BLaER1 treated with 17β-estradiol and CSF1 and Interleukin-3, amounts not matched to agents 10 nM and 100 nM (cell line): ENCODE data around the gene ANKRD6.
A peak's percentile ranks its signal among the peaks of the same experiment; 100 is the strongest.

ENCODE experiments used
- H3K27ac ChIP-seq, 11 experiments: shearing (Covaris generic); formaldehyde crosslinking; 2 replicates each; pipeline ENCODE4 v1.8.1; 2022
- H3K27me3 ChIP-seq, 11 experiments: shearing (Covaris generic); formaldehyde crosslinking; 2 replicates each; pipeline ENCODE4 v1.8.1; 2022
- H3K36me3 ChIP-seq, 11 experiments: shearing (Covaris generic); formaldehyde crosslinking; 2 replicates each; pipeline ENCODE4 v1.8.1; 2022
- H3K4me1 ChIP-seq, 10 experiments: shearing (Covaris generic); formaldehyde crosslinking; 2 replicates each; pipeline ENCODE4 v1.8.1; 2022
- H3K4me2 ChIP-seq, 11 experiments: shearing (Covaris generic); formaldehyde crosslinking; 2 replicates each; pipeline ENCODE4 v1.8.1; 2022
- H3K4me3 ChIP-seq, 10 experiments: shearing (Covaris generic); formaldehyde crosslinking; 2 replicates each; pipeline ENCODE4 v1.8.1; 2022
- H3K9ac ChIP-seq, 11 experiments: shearing (Covaris generic); formaldehyde crosslinking; 2 replicates each; pipeline ENCODE4 v1.8.1; 2022
- H3K9me3 ChIP-seq, 11 experiments: shearing (Covaris generic); formaldehyde crosslinking; replicated peaks in 1 of 11; 2 replicates each; pipeline ENCODE4 v1.8.1; 2022
- H4K20me1 ChIP-seq, 11 experiments: shearing (Covaris generic); formaldehyde crosslinking; 2 replicates each; pipeline ENCODE4 v1.8.1; 2022
- Cebpa-rat ChIP-seq, 11 experiments: shearing (Covaris generic); IDR thresholded peaks; 2 replicates each; pipeline ENCODE4 v1.8.1; 2022

Gene ANKRD6

DNA sequence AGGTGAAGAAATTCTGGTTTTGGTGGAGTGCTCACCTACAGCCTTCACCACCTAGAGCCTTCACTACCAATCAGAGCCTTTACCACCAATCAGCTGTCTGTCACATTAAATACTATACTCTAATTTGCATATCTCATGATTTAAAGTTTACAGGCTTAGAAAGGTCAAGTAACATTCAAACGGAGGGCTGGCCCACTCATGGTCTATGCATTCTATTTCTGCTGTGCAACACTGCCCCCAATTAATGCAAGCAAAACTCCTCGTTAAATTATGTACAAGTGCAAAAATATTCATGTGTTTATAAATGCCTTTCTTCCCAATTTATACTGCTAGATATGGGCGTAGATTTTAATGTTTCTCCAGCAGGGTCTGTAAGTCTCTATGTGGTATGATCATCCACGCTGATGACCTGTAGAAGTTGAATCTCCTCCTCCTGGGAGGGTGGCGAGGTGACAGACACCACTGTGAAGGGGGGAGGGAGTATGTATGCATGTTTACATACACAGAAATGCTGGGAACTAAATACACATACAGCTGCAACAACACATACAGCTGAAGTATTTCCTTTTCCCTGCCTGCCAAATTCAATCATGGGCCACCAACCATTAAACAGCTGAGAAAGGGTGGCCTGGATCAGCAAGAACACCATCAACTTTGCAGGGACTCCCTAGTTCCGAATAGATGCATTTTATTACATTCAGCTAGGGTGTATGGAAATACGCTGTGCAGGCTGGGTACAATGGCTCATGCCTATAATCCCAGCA lies 34.0 kb upstream of the ANKRD6 start:
- Histone ChIP-seq H3K4me3 (no peak overlapping the region), H4K20me1 (peaks cover 0 to 73% (median 0%) of the 10 kb centered on the region in 11 experiments; a peak in 4 of 22 replicates), H3K9ac (no peak overlapping the region), H3K27ac (no peak overlapping the region), H3K36me3 (peaks cover 0 to 4% (median 0%) of the 10 kb centered on the region in 11 experiments; a peak in 1 of 22 replicates), H3K27me3 (no peaks in the 10 kb centered on the region), H3K9me3 (peaks cover 0 to 5% (median 0%) of the 10 kb centered on the region in 11 experiments; a peak in 9 of 22 replicates), H3K4me1 (peaks cover 9 to 38% (median 26%) of the 10 kb centered on the region in 10 experiments; a peak in 19 of 20 replicates), H3K4me2 (no peak overlapping the region)
- TF ChIP-seq Cebpa-rat (IDR thresholded peaks at IDR 0.05): no peak

- H3K9ac ChIP-seq: no peak overlapping the region
- peaks cover 0 to 1% (median 0%) of the 10 kb centered on the region in 11 experiments; a peak in 1 of 22 replicates for H3K36me3 ChIP-seq
- H3K4me3 ChIP-seq: no peak overlapping the region
- TF ChIP-seq Cebpa-rat (IDR thresholded peaks at IDR 0.05): no peak
- peaks cover 9 to 38% (median 26%) of the 10 kb centered on the region in 10 experiments; a peak in 19 of 20 replicates for H3K4me1 ChIP-seq
- H3K27ac ChIP-seq: peak overlapping the region in 5 of 11 experiments; percentile 20 to 54 (median 43); a peak in 4 of 22 replicates
- H3K4me2 ChIP-seq: peak overlapping the region in 4 of 11 experiments; percentile 59 to 65 (median 62); a peak in 6 of 22 replicates
- H3K27me3 ChIP-seq: no peaks in the 10 kb centered on the region
- H3K9me3 ChIP-seq: peaks cover 0 to 2% (median 0%) of the 10 kb centered on the region in 11 experiments; a peak in 3 of 22 replicates
- peaks cover 0 to 80% (median 0%) of the 10 kb centered on the region in 11 experiments; a peak in 4 of 22 replicates for H4K20me1 ChIP-seq
These were observed 32.9 kb upstream of the ANKRD6 start for GRCh38 chr6:89400050-89400449.

DNA sequence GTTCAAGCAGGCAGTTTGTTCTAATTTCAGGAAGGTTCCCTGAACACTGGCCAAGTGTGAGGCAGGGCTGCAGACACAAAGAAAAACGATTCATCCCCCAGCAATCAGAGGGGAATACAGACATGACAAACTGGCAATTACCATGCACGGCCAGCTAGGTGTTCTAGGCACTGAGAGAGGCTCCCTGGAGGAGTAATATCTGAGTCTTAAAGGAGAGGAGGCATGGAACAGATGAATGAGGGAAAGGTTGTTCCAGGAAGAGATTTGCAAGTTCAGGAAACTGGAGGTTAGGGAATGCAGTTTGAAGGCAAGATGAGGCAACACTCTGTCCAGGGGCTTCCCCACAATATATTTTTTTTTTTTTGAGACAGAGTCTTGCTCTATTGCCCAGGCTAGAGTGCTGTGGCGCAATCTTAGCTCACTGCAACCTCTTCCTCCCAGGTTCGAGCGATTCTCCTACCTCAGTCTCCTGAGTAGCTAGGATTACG lies 32.0 kb upstream of the ANKRD6 start:
- peak overlapping the region in 9 of 11 experiments; percentile 19 to 54 (median 43); a peak in 12 of 22 replicates for H3K27ac ChIP-seq
- peak in 4 of 11 experiments; percentile 18 to 63 (median 58); a peak in 6 of 22 replicates for TF ChIP-seq Cebpa-rat (IDR thresholded peaks at IDR 0.05)
- peak overlapping the region in 3 of 11 experiments; percentile 3 to 28 (median 23); a peak in 2 of 22 replicates for H3K9ac ChIP-seq
- H3K4me2 ChIP-seq: peak overlapping the region in 10 of 11 experiments; percentile 34 to 65 (median 54); a peak in 18 of 22 replicates
- no peaks in the 10 kb centered on the region for H3K36me3 ChIP-seq
- peaks cover 10 to 46% (median 32%) of the 10 kb centered on the region in 10 experiments for H3K4me1 ChIP-seq
- no peak overlapping the region for H3K4me3 ChIP-seq
- H3K27me3 ChIP-seq: no peaks in the 10 kb centered on the region
- peaks cover 0 to 83% (median 0%) of the 10 kb centered on the region in 11 experiments; a peak in 4 of 22 replicates for H4K20me1 ChIP-seq
- no peaks in the 10 kb centered on the region for H3K9me3 ChIP-seq

GRCh38 chr6:89402776-89403175 lies 30.2 kb upstream of the ANKRD6 start:
- TF ChIP-seq Cebpa-rat (IDR thresholded peaks at IDR 0.05): no peak
- H3K4me3 ChIP-seq: no peak overlapping the region
- H4K20me1 ChIP-seq: peaks cover 0 to 99% (median 0%) of the 10 kb centered on the region in 11 experiments; a peak in 5 of 22 replicates

DNA sequence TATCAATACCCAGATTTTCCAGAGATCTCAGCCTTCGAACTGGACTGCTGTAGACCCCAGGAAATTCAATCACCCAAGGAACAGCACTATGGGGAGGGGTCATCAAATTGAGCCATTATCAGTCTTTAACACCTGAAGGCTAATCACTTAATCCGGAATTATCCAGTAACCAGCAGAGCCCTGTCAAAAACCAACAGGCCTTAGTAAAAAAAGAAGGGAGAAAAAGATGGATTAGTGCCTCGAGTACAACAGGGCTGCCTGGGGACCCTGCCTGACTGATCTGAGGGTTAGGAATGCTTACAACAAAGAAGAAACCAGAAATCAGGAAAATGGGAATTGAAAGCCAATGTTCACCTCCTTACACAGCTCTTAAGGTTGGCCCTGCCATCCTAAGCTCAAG lies 28.4 kb upstream of the ANKRD6 start:
- H4K20me1 ChIP-seq: peaks cover 0 to 99% (median 5%) of the 10 kb centered on the region in 11 experiments; a peak in 8 of 22 replicates
- H3K27ac ChIP-seq: no peak overlapping the region; a peak in 2 of 22 replicates
- no peak overlapping the region for H3K4me3 ChIP-seq
- no peak overlapping the region for H3K4me2 ChIP-seq
- H3K27me3 ChIP-seq: no peaks in the 10 kb centered on the region
- no peaks in the 10 kb centered on the region for H3K36me3 ChIP-seq
- peaks cover 40 to 77% (median 67%) of the 10 kb centered on the region in 10 experiments for H3K4me1 ChIP-seq
- H3K9ac ChIP-seq: no peak overlapping the region
- TF ChIP-seq Cebpa-rat (IDR thresholded peaks at IDR 0.05): no peak
- H3K9me3 ChIP-seq: no peaks in the 10 kb centered on the region

More at GRCh38 chr6:89402776-89403175, 30.2 kb upstream of the ANKRD6 start:
- H3K27me3 ChIP-seq: no peaks in the 10 kb centered on the region
- H3K9me3 ChIP-seq: no peaks in the 10 kb centered on the region
- peak overlapping the region in 8 of 11 experiments; percentile 5 to 65 (median 32); a peak in 4 of 22 replicates for H3K4me2 ChIP-seq
- H3K9ac ChIP-seq: no peak overlapping the region
- H3K27ac ChIP-seq: peak overlapping the region in 6 of 11 experiments; percentile 28 to 43 (median 37); a peak in 7 of 22 replicates
- no peaks in the 10 kb centered on the region for H3K36me3 ChIP-seq
- H3K4me1 ChIP-seq: peaks cover 24 to 64% (median 51%) of the 10 kb centered on the region in 10 experiments

- Histone ChIP-seq H3K27ac (peak overlapping the region in 9 of 11 experiments; percentile 35 to 75 (median 60); a peak in 15 of 22 replicates), H3K4me1 (peaks cover 49 to 71% (median 66%) of the 10 kb centered on the region in 10 experiments), H3K36me3 (no peaks in the 10 kb centered on the region), H3K4me2 (peak overlapping the region; percentile 49 to 87 (median 79); a peak in 20 of 22 replicates), H4K20me1 (peaks cover 0 to 97% (median 13%) of the 10 kb centered on the region in 11 experiments; a peak in 9 of 22 replicates), H3K9me3 (no peaks in the 10 kb centered on the region), H3K27me3 (no peaks in the 10 kb centered on the region), H3K4me3 (no peak overlapping the region; a peak in 2 of 20 replicates), H3K9ac (peak overlapping the region in 8 of 11 experiments; percentile 18 to 57 (median 30); a peak in 10 of 22 replicates)
- peak in 1 of 11 experiments; percentile 9; a peak in 1 of 22 replicates for TF ChIP-seq Cebpa-rat (IDR thresholded peaks at IDR 0.05)
These were observed 26.8 kb upstream of the ANKRD6 start for GRCh38 chr6:89406141-89406540.

- no peaks in the 10 kb centered on the region for H3K9me3 ChIP-seq
- peak overlapping the region in 1 of 11 experiments; percentile 81; a peak in 4 of 22 replicates for H3K27ac ChIP-seq
- peaks cover 45 to 65% (median 58%) of the 10 kb centered on the region in 10 experiments for H3K4me1 ChIP-seq
- H3K4me2 ChIP-seq: peak overlapping the region; percentile 79 to 87 (median 81)
- H3K27me3 ChIP-seq: no peaks in the 10 kb centered on the region
- no peak for TF ChIP-seq Cebpa-rat (IDR thresholded peaks at IDR 0.05)
- peaks cover 0 to 63% (median 15%) of the 10 kb centered on the region in 11 experiments; a peak in 9 of 22 replicates for H4K20me1 ChIP-seq
- H3K36me3 ChIP-seq: no peaks in the 10 kb centered on the region
- peak overlapping the region in 8 of 10 experiments; percentile 71 to 83 (median 74); a peak in 6 of 20 replicates for H3K4me3 ChIP-seq
- H3K9ac ChIP-seq: peak overlapping the region in 7 of 11 experiments; percentile 83 to 86 (median 83); a peak in 9 of 22 replicates
These were observed 23.4 kb upstream of the ANKRD6 start for GRCh38 chr6:89409461-89410035.

- H3K4me2 ChIP-seq: peak overlapping the region; percentile 79 to 87 (median 81)
- peaks cover 45 to 65% (median 57%) of the 10 kb centered on the region in 10 experiments for H3K4me1 ChIP-seq
- no peaks in the 10 kb centered on the region for H3K27me3 ChIP-seq
- H3K9ac ChIP-seq: peak overlapping the region; percentile 81 to 88 (median 84); a peak in 21 of 22 replicates
- no peaks in the 10 kb centered on the region for H3K36me3 ChIP-seq
- TF ChIP-seq Cebpa-rat (IDR thresholded peaks at IDR 0.05): no peak
- H4K20me1 ChIP-seq: peaks cover 0 to 57% (median 15%) of the 10 kb centered on the region in 11 experiments; a peak in 9 of 22 replicates
- H3K4me3 ChIP-seq: peak overlapping the region; percentile 71 to 83 (median 76)
- peak overlapping the region in 8 of 11 experiments; percentile 80 to 85 (median 81); a peak in 14 of 22 replicates for H3K27ac ChIP-seq
- no peaks in the 10 kb centered on the region for H3K9me3 ChIP-seq
These were observed 22.7 kb upstream of the ANKRD6 start for GRCh38 chr6:89410231-89410761.
